Activated B cell treated with CpG ODN at 0.5 μM for 24 hours (primary cell): Measurements from ENCODE around the gene CFAP99. TPM values are rescaled to one million over a fixed set of nuclear protein-coding genes. Genes with fewer than 3 reads are reported as not detected.

ENCODE experiments used
- ATAC-seq: fragments of 200-7000 bp; cut with Tn5 transposase; one replicate; pipeline ENCODE4 v1.10.0; 2021; ENCODE audit warnings: low read depth, mild to moderate bottlenecking, moderate library complexity
- CTCF ChIA-PET: fragments of 350-600 bp; sonication (Branson Sonifier 250); formaldehyde crosslinking; loops from one replicate; lab custom pipeline; 2021; ENCODE audit warnings: antibody characterized with exemption; lab: Charles Lee
- POLR2A ChIA-PET: fragments of 350-600 bp; sonication (Branson Sonifier 250); formaldehyde crosslinking; loops from one replicate; lab custom pipeline; 2021; ENCODE audit warnings: antibody characterized with exemption; lab: Charles Lee
- DNase-seq: peaks from one replicate; pipeline ENCODE4 v3.0.0; 2022
- H3K27ac Mint-ChIP-seq: one replicate; pipeline ENCODE4 v1.8.0; 2020; ENCODE audit warnings: mixed read lengths
- H3K27me3 Mint-ChIP-seq: one replicate; pipeline ENCODE4 v1.8.0; 2021; ENCODE audit warnings: mixed read lengths
- H3K36me3 Mint-ChIP-seq: one replicate; pipeline ENCODE4 v1.8.0; 2021; ENCODE audit warnings: low read depth, mixed read lengths
- H3K4me1 Mint-ChIP-seq: one replicate; pipeline ENCODE4 v1.8.0; 2021; ENCODE audit warnings: mixed read lengths
- H3K4me3 Mint-ChIP-seq: one replicate; pipeline ENCODE4 v1.8.0; 2020; ENCODE audit warnings: mild to moderate bottlenecking, mixed read lengths
- H3K9me3 Mint-ChIP-seq: one replicate; pipeline ENCODE4 v1.8.0; 2020; ENCODE audit warnings: mixed read lengths
- CTCF ChIP-seq: fragments of 200-600 bp; IDR thresholded peaks from one replicate; pipeline ENCODE4 v1.8.0; 2022; ENCODE audit warnings: antibody characterized with exemption, mild to moderate bottlenecking
- intact Hi-C: fragments of 100-400 bp; cut with micrococcal nuclease; formaldehyde crosslinking; loops from one replicate; pipeline ENCODE4 v1.15.1; 2024
- total RNA-seq: library from RNA; stranded (reverse); gene quantifications from 2 replicates; pipeline ENCODE4 v1.2.3, GENCODE V29; 2022

Gene CFAP99
- total RNA-seq, 1 donor from 2014 or later, result not detected

GRCh38 chr4:2451821-2452785, 33.3 kb downstream of the CFAP99 start:
- Mint-ChIP-seq H3K9me3 (no peaks in the 10 kb centered on the region), H3K36me3 (no peaks in the 10 kb centered on the region), H3K27me3 (peaks cover 1% of the 10 kb centered on the region), H3K27ac (no peak overlapping the region), H3K4me1 (no peaks in the 10 kb centered on the region), H3K4me3 (no peak overlapping the region)
- POLR2A ChIA-PET, result no interaction called here
- DNase-seq (no peak), ATAC-seq (no peak)
- TF ChIP-seq CTCF, result no peak
- CTCF ChIA-PET, result no interaction called here
- intact Hi-C loops, result no loop called here

- intact Hi-C loops, result no loop called here
- ChIA-PET POLR2A (no interaction called here), CTCF (no interaction called here)
- H3K36me3 Mint-ChIP-seq, result no peaks in the 10 kb centered on the region
- no peak for ATAC-seq
- H3K27ac Mint-ChIP-seq, result no peak overlapping the region
- no peak for DNase-seq
- no peak overlapping the region for H3K4me3 Mint-ChIP-seq
- peaks cover 5% of the 10 kb centered on the region for H3K4me1 Mint-ChIP-seq
- peaks cover 4% of the 10 kb centered on the region for H3K27me3 Mint-ChIP-seq
- H3K9me3 Mint-ChIP-seq, result no peaks in the 10 kb centered on the region
- TF ChIP-seq CTCF, result no peak
These were observed 38.9 kb downstream of the CFAP99 start for GRCh38 chr4:2457481-2458295.

GRCh38 chr4:2458546-2459491, 40.1 kb downstream of the CFAP99 start:
- TF ChIP-seq CTCF, result no peak
- CTCF ChIA-PET, result no interaction called here
- Mint-ChIP-seq H3K27me3 (peaks cover 4% of the 10 kb centered on the region), H3K4me1 (peaks cover 10% of the 10 kb centered on the region), H3K27ac (no peak overlapping the region), H3K36me3 (no peaks in the 10 kb centered on the region), H3K4me3 (no peak overlapping the region), H3K9me3 (no peaks in the 10 kb centered on the region)
- ATAC-seq (no peak), DNase-seq (no peak)
- POLR2A ChIA-PET, result no interaction called here
- intact Hi-C loops, result no loop called here

GRCh38 chr4:2459589-2460349, 41.0 kb downstream of the CFAP99 start:
- Mint-ChIP-seq H3K27ac (no peak overlapping the region), H3K4me1 (peaks cover 10% of the 10 kb centered on the region), H3K27me3 (peaks cover 4% of the 10 kb centered on the region), H3K36me3 (no peaks in the 10 kb centered on the region), H3K4me3 (no peak overlapping the region), H3K9me3 (no peaks in the 10 kb centered on the region)
- intact Hi-C loops, result no loop called here
- TF ChIP-seq CTCF, result no peak
- ChIA-PET CTCF (no interaction called here), POLR2A (no interaction called here)
- no peak for ATAC-seq
- no peak for DNase-seq
